ENCODE measurements around the gene PLAAT4.

The PLAAT4 gene

GRCh38 chr11:63492441-63492840, 44.2 kb upstream of the PLAAT4 start:
- H3K4me3 ChIP-seq (ENCODE audit: low read depth, low read length) = no peak overlapping the region
- no peak for DNase-seq (ENCODE audit: low read depth)
- TF ChIP-seq CTCF (IDR thresholded peaks at IDR 0.05; ENCODE audit: control insufficient read depth, extremely low read depth, insufficient read depth) = no peak

GRCh38 chr11:63493127-63493526, 43.5 kb upstream of the PLAAT4 start:
- no peak for DNase-seq (ENCODE audit: low read depth)
- TF ChIP-seq CTCF (IDR thresholded peaks at IDR 0.05; ENCODE audit: control insufficient read depth, extremely low read depth, insufficient read depth) = no peak

GRCh38 chr11:63494975-63495374, 41.6 kb upstream of the PLAAT4 start:
- TF ChIP-seq CTCF (IDR thresholded peaks at IDR 0.05; ENCODE audit: control insufficient read depth, extremely low read depth, insufficient read depth) = no peak
- H3K4me3 ChIP-seq (ENCODE audit: low read depth, low read length) = no peak overlapping the region
- DNase-seq (ENCODE audit: low read depth) = peak; percentile 59

More at GRCh38 chr11:63493127-63493526, 43.5 kb upstream of the PLAAT4 start:
- H3K4me3 ChIP-seq (ENCODE audit: low read depth, low read length) = no peak overlapping the region

GRCh38 chr11:63499874-63500273, 36.7 kb upstream of the PLAAT4 start:
- no peak overlapping the region for H3K4me3 ChIP-seq (ENCODE audit: low read depth, low read length)
- no peak for DNase-seq (ENCODE audit: low read depth)
- TF ChIP-seq CTCF (IDR thresholded peaks at IDR 0.05; ENCODE audit: control insufficient read depth, extremely low read depth, insufficient read depth) = no peak

- TF ChIP-seq CTCF (IDR thresholded peaks at IDR 0.05; ENCODE audit: control insufficient read depth, extremely low read depth, insufficient read depth) = no peak
- no peak for DNase-seq (ENCODE audit: low read depth)
- no peak overlapping the region for H3K4me3 ChIP-seq (ENCODE audit: low read depth, low read length)
Measured at GRCh38 chr11:63501236-63501635, 35.4 kb upstream of the PLAAT4 start.

- DNase-seq (ENCODE audit: low read depth) = no peak
- H3K4me3 ChIP-seq (ENCODE audit: low read depth, low read length) = no peak overlapping the region
- TF ChIP-seq CTCF (IDR thresholded peaks at IDR 0.05; ENCODE audit: control insufficient read depth, extremely low read depth, insufficient read depth) = no peak
Measured at GRCh38 chr11:63502252-63502820, 34.3 kb upstream of the PLAAT4 start.

- no peak for DNase-seq (ENCODE audit: low read depth)
- TF ChIP-seq CTCF (IDR thresholded peaks at IDR 0.05; ENCODE audit: control insufficient read depth, extremely low read depth, insufficient read depth) = no peak
- H3K4me3 ChIP-seq (ENCODE audit: low read depth, low read length) = no peak overlapping the region
Measured at GRCh38 chr11:63503492-63503891, 33.1 kb upstream of the PLAAT4 start.

Measured in LNCaP clone FGC (cell line).